A549 (cell line): ENCODE data around the gene VIPR2.

Experiments
- CHD2 ChIP-seq: fragments of 150-350 bp; IDR thresholded peaks from 2 replicates; pipeline ENCODE4 v1.6.1; 2014; ENCODE audit warnings: low read length; ENCODE audit not compliant: partially characterized antibody
- CHD4 ChIP-seq: fragments of 200-600 bp; sonication (generic); IDR thresholded peaks from 2 replicates; pipeline ENCODE4 v1.6.1; 2016; ENCODE audit warnings: antibody characterized with exemption, mild to moderate bottlenecking, borderline replicate concordance
- EHMT2 ChIP-seq: fragments of 200-600 bp; sonication (generic); IDR thresholded peaks from 2 replicates; pipeline ENCODE4 v1.6.1; 2016; ENCODE audit warnings: antibody characterized with exemption, low read depth, mild to moderate bottlenecking, moderate library complexity
- EP300 ChIP-seq, 2 experiments: fragments of >200 bp; sonication (Bioruptor Twin); formaldehyde crosslinking; IDR thresholded peaks; 2 replicates in 1 of 2; 3 replicates in 1 of 2; pipeline ENCODE4 v1.6.1; 2016 to 2017
- KDM5A ChIP-seq: fragments of 200-600 bp; sonication (generic); IDR thresholded peaks from 2 replicates; pipeline ENCODE4 v1.6.1; 2016; ENCODE audit warnings: antibody characterized with exemption, mild to moderate bottlenecking
- MAFK ChIP-seq: fragments of 450-650 bp; IDR thresholded peaks from 2 replicates; pipeline ENCODE4 v1.6.1; 2014; ENCODE audit not compliant: partially characterized antibody
- POLR2A ChIP-seq: IDR thresholded peaks from 2 replicates; pipeline ENCODE4 v1.6.1; 2012; ENCODE audit warnings: mild to moderate bottlenecking, low read length
- SMC3 ChIP-seq: fragments of >200 bp; sonication (Bioruptor Twin); formaldehyde crosslinking; IDR thresholded peaks from 3 replicates; pipeline ENCODE4 v1.6.1; 2018; ENCODE audit warnings: inconsistent platforms
- TF ChIP-seq, protein P1 (sequence below): fragments of >200 bp; sonication (Bioruptor Twin); formaldehyde crosslinking; IDR thresholded peaks from 3 replicates; pipeline ENCODE4 v1.5.1; 2016
- TF ChIP-seq, protein P2 (sequence below): fragments of 200-600 bp; sonication (generic); IDR thresholded peaks from 2 replicates; pipeline ENCODE4 v1.6.1; 2016; ENCODE audit warnings: antibody characterized with exemption, mild to moderate bottlenecking, moderate library complexity
- TF ChIP-seq, protein P3 (sequence below): fragments of 150-350 bp; IDR thresholded peaks from 2 replicates; pipeline ENCODE4 v1.6.1; 2014; ENCODE audit warnings: low read depth, mild to moderate bottlenecking, low read length

GRCh38 chr7:159060440-159060839 lies 84.2 kb downstream of the VIPR2 start:
- TF ChIP-seq, protein P1, sequence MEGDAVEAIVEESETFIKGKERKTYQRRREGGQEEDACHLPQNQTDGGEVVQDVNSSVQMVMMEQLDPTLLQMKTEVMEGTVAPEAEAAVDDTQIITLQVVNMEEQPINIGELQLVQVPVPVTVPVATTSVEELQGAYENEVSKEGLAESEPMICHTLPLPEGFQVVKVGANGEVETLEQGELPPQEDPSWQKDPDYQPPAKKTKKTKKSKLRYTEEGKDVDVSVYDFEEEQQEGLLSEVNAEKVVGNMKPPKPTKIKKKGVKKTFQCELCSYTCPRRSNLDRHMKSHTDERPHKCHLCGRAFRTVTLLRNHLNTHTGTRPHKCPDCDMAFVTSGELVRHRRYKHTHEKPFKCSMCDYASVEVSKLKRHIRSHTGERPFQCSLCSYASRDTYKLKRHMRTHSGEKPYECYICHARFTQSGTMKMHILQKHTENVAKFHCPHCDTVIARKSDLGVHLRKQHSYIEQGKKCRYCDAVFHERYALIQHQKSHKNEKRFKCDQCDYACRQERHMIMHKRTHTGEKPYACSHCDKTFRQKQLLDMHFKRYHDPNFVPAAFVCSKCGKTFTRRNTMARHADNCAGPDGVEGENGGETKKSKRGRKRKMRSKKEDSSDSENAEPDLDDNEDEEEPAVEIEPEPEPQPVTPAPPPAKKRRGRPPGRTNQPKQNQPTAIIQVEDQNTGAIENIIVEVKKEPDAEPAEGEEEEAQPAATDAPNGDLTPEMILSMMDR, result no peak
- TF ChIP-seq CHD4 (no peak), POLR2A (no peak), SMC3 (no peak), MAFK (no peak), EHMT2 (no peak), KDM5A (no peak), CHD2 (no peak), EP300 (IDR thresholded peaks at IDR 0.05) (no peak)
- TF ChIP-seq, protein P2, sequence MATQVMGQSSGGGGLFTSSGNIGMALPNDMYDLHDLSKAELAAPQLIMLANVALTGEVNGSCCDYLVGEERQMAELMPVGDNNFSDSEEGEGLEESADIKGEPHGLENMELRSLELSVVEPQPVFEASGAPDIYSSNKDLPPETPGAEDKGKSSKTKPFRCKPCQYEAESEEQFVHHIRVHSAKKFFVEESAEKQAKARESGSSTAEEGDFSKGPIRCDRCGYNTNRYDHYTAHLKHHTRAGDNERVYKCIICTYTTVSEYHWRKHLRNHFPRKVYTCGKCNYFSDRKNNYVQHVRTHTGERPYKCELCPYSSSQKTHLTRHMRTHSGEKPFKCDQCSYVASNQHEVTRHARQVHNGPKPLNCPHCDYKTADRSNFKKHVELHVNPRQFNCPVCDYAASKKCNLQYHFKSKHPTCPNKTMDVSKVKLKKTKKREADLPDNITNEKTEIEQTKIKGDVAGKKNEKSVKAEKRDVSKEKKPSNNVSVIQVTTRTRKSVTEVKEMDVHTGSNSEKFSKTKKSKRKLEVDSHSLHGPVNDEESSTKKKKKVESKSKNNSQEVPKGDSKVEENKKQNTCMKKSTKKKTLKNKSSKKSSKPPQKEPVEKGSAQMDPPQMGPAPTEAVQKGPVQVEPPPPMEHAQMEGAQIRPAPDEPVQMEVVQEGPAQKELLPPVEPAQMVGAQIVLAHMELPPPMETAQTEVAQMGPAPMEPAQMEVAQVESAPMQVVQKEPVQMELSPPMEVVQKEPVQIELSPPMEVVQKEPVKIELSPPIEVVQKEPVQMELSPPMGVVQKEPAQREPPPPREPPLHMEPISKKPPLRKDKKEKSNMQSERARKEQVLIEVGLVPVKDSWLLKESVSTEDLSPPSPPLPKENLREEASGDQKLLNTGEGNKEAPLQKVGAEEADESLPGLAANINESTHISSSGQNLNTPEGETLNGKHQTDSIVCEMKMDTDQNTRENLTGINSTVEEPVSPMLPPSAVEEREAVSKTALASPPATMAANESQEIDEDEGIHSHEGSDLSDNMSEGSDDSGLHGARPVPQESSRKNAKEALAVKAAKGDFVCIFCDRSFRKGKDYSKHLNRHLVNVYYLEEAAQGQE, result no peak
- TF ChIP-seq, protein P3, sequence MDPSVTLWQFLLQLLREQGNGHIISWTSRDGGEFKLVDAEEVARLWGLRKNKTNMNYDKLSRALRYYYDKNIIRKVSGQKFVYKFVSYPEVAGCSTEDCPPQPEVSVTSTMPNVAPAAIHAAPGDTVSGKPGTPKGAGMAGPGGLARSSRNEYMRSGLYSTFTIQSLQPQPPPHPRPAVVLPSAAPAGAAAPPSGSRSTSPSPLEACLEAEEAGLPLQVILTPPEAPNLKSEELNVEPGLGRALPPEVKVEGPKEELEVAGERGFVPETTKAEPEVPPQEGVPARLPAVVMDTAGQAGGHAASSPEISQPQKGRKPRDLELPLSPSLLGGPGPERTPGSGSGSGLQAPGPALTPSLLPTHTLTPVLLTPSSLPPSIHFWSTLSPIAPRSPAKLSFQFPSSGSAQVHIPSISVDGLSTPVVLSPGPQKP, result no peak
